ENCODE data around the gene FAM149B1.

The FAM149B1 gene

DNA sequence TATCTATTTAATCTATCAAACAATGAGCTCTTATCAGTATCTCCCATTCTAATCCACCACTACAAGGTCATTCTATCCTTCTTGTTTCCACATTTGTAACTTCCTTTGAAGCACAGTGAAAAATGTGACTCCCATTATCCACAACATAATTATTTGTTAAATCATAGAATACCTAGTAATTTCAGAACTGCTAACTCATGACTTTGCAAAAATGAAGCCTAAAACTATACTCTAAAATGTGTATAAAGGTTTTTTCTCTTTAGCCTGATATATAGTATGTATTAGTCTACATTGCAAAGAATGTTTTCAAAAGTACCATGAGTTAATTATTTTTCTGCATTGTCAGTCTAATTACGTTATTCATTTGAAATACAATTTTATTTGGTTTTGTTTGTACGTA, 96.5 kb downstream of the FAM149B1 start:
- H2AFZ ChIP-seq (ENCODE audit: low read length, unreplicated experiment) = no peak overlapping the region
- H3K79me2 ChIP-seq (ENCODE audit: control insufficient read depth, insufficient read depth, low read length, unreplicated experiment) = no peaks in the 10 kb centered on the region
- H3K4me1 ChIP-seq (ENCODE audit: control insufficient read depth, insufficient read depth, low read length, unreplicated experiment) = peaks cover 6% of the 10 kb centered on the region
- no peaks in the 10 kb centered on the region for H3K36me3 ChIP-seq (ENCODE audit: insufficient read depth, low read length)
- no peaks in the 10 kb centered on the region for H3K27me3 ChIP-seq (ENCODE audit: insufficient read depth, low read length)
- no peak overlapping the region for H3K27ac ChIP-seq (ENCODE audit: low read depth, low read length)
- no peak overlapping the region for H3K4me3 ChIP-seq (ENCODE audit: low read depth, low read length)

DNA sequence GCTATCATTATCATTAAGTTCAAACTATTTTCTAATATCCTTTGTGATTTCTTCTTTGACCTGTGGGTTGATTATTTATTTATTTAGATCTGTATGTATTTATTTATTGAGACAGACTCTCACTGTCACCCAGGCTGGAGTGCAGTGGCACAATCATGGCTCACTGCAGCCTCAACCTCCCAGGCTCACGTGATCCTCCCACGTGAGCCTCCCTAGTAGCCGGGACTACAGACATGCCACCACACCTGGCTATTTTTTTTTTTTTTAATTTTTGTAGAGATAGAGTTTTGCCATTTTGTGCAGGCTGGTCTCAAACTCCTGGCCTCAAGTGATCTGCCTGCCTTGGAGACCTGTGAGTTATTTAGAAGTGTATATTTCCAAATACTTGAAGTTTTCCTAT, 113.2 kb downstream of the FAM149B1 start:
- Histone ChIP-seq H3K4me1 (ENCODE audit: control insufficient read depth, insufficient read depth, low read length, unreplicated experiment) (peaks cover 4% of the 10 kb centered on the region), H3K27me3 (ENCODE audit: insufficient read depth, low read length) (no peaks in the 10 kb centered on the region), H3K4me3 (ENCODE audit: low read depth, low read length) (no peak overlapping the region), H2AFZ (ENCODE audit: low read length, unreplicated experiment) (no peak overlapping the region), H3K27ac (ENCODE audit: low read depth, low read length) (no peak overlapping the region), H3K36me3 (ENCODE audit: insufficient read depth, low read length) (no peaks in the 10 kb centered on the region), H3K79me2 (ENCODE audit: control insufficient read depth, insufficient read depth, low read length, unreplicated experiment) (no peaks in the 10 kb centered on the region)

DNA sequence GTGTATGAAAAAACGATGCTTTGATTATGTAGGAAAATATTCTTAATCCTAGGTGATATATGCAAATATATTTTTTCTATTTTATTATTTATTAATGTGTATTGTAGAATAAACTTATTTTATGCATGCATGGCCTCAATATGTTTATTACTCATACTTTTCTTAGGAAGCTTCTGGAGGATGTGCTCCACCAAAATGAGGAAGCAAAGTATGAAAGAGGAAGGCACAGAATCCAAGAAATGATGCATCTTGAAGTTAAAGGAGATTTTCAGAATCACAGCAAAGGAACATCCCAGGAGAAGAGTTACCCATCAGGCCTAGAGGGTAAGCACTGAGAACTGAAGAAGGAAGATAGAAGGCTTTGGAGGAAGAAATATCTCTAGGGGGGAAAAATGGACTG, 119.5 kb downstream of the FAM149B1 start:
- Histone ChIP-seq H2AFZ (ENCODE audit: low read length, unreplicated experiment) (no peak overlapping the region), H3K27me3 (ENCODE audit: insufficient read depth, low read length) (no peaks in the 10 kb centered on the region), H3K36me3 (ENCODE audit: insufficient read depth, low read length) (no peaks in the 10 kb centered on the region), H3K79me2 (ENCODE audit: control insufficient read depth, insufficient read depth, low read length, unreplicated experiment) (no peaks in the 10 kb centered on the region), H3K4me1 (ENCODE audit: control insufficient read depth, insufficient read depth, low read length, unreplicated experiment) (no peaks in the 10 kb centered on the region), H3K4me3 (ENCODE audit: low read depth, low read length) (no peak overlapping the region), H3K27ac (ENCODE audit: low read depth, low read length) (no peak overlapping the region)

DNA sequence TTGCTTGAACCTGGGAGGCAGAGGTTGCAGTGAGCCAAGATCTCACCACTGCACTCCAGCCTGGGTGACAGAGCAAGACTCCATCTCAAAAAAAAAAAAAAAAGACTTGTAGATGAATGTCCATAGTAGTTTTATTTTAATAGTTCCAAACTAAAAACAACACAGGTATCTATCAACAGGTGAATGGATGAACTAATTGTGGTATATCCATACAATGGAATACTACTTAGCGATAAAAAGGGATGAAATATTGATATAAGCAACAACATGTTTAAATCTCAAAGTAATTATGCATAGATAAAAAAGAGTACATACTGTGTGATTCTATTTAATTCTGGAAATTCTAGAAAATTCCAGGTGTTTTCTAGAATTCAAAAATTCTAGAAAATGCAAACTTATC, 122.0 kb downstream of the FAM149B1 start:
- Histone ChIP-seq H3K27me3 (ENCODE audit: insufficient read depth, low read length) (no peaks in the 10 kb centered on the region), H3K36me3 (ENCODE audit: insufficient read depth, low read length) (no peaks in the 10 kb centered on the region), H3K79me2 (ENCODE audit: control insufficient read depth, insufficient read depth, low read length, unreplicated experiment) (no peaks in the 10 kb centered on the region), H2AFZ (ENCODE audit: low read length, unreplicated experiment) (no peak overlapping the region), H3K27ac (ENCODE audit: low read depth, low read length) (no peak overlapping the region), H3K4me3 (ENCODE audit: low read depth, low read length) (no peak overlapping the region), H3K4me1 (ENCODE audit: control insufficient read depth, insufficient read depth, low read length, unreplicated experiment) (no peaks in the 10 kb centered on the region)

DNA sequence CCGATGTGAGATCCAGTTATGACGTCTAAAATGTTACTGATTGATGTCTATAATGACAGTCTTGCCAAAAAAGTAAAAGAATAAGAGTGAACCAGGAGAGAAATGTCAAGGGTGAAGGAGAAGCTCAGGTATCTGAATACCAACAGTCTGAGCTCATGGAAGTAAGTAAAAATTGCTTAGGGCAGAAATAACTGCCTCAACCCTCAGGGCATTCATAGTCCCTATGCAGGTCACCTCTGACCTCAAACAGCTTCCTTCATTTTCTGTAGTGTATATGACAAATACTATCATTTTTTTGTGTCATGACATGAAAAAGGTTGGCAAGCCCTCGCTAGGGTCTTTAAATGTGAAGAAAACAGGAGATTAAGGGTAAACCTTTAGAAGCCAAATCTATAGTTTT, 125.5 kb downstream of the FAM149B1 start:
- H3K36me3 ChIP-seq (ENCODE audit: insufficient read depth, low read length) = no peaks in the 10 kb centered on the region
- no peaks in the 10 kb centered on the region for H3K27me3 ChIP-seq (ENCODE audit: insufficient read depth, low read length)
- no peaks in the 10 kb centered on the region for H3K4me1 ChIP-seq (ENCODE audit: control insufficient read depth, insufficient read depth, low read length, unreplicated experiment)
- H2AFZ ChIP-seq (ENCODE audit: low read length, unreplicated experiment) = no peak overlapping the region
- H3K4me3 ChIP-seq (ENCODE audit: low read depth, low read length) = no peak overlapping the region
- no peak overlapping the region for H3K27ac ChIP-seq (ENCODE audit: low read depth, low read length)
- no peaks in the 10 kb centered on the region for H3K79me2 ChIP-seq (ENCODE audit: control insufficient read depth, insufficient read depth, low read length, unreplicated experiment)
